ENCODE measurements around the gene NDUFS8.

The NDUFS8 gene

DNA sequence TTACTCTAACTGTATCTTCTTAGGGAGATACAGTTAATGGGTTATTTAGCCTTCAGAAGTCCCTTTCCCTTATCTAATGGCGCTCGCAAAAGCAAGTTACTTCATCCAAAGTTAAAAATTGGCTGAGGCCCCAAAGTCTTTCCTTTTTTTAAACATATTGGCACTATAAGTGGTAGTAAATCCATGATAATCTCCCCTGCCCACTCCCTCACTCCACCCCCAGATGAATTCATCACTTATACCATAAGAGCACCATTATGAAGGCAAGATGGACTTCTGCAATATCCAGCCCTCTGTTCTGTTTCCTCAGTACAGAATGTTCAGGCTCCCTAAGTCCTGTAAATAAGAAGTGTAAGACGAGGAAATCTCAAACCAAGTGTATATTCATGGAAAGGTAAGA, 53.0 kb downstream of the NDUFS8 start:
- no peak for DNase-seq (ENCODE audit: low read depth)
- H3K4me3 ChIP-seq (ENCODE audit: low read depth, low read length) = no peak overlapping the region
- TF ChIP-seq, protein P1, sequence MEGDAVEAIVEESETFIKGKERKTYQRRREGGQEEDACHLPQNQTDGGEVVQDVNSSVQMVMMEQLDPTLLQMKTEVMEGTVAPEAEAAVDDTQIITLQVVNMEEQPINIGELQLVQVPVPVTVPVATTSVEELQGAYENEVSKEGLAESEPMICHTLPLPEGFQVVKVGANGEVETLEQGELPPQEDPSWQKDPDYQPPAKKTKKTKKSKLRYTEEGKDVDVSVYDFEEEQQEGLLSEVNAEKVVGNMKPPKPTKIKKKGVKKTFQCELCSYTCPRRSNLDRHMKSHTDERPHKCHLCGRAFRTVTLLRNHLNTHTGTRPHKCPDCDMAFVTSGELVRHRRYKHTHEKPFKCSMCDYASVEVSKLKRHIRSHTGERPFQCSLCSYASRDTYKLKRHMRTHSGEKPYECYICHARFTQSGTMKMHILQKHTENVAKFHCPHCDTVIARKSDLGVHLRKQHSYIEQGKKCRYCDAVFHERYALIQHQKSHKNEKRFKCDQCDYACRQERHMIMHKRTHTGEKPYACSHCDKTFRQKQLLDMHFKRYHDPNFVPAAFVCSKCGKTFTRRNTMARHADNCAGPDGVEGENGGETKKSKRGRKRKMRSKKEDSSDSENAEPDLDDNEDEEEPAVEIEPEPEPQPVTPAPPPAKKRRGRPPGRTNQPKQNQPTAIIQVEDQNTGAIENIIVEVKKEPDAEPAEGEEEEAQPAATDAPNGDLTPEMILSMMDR (IDR thresholded peaks at IDR 0.05; ENCODE audit: low read depth, low read length, missing control alignments) = no peak

Measured in GM12864 (cell line).